Measurements from ENCODE around the gene AHCYL1.

Gene AHCYL1

DNA sequence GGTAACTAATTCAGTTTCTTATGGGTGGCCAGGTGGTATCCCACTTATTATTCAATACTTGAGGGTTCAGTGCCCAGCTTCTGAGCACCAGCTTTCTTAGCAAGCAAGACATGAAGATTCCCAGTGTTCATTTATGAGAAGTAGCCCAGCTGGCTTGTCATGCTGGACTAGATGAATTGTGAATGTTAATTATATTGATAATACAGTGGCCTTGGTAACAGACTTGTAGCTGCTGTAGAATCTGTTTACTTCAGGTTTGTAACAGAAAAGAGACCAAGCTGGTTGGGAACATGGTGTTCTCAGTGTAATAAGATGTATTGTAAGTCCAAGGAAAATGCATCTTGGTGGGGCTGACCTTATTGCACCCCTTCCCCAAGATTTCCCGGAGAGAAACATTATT, 10.1 kb downstream of the AHCYL1 start:
- no peak for DNase-seq (ENCODE audit: low read depth)
- no peak overlapping the region for H3K4me3 ChIP-seq (ENCODE audit: low read depth, low read length)

DNA sequence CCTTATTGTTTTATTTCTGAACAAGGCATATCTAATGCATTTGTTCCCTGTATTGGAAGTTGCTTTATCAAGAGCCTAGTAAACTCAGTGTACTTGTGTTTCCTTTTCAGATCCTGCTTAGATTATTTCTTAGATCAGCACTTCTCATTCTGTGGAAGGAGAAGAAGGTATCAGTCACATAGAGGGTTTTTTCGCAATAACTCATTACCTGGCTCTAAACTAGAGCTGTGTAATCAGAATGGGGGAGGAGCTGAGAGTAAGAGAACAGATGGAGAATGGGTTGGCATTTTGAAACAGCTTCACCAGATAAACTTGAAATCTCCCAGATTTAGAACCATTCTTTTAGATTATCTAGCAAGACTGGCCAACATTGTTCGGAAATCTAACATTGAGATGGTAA, 11.0 kb downstream of the AHCYL1 start:
- H3K4me3 ChIP-seq (ENCODE audit: low read depth, low read length): no peak overlapping the region
- DNase-seq (ENCODE audit: low read depth): no peak

- DNase-seq (ENCODE audit: low read depth): no peak
- H3K4me3 ChIP-seq (ENCODE audit: low read depth, low read length): no peak overlapping the region
Observed at GRCh38 chr1:109996476-109996875, 11.9 kb downstream of the AHCYL1 start.

GRCh38 chr1:109997204-109997866, 12.8 kb downstream of the AHCYL1 start:
- no peak overlapping the region for H3K4me3 ChIP-seq (ENCODE audit: low read depth, low read length)
- DNase-seq (ENCODE audit: low read depth): no peak

GRCh38 chr1:109997867-109998229, 13.3 kb downstream of the AHCYL1 start:
- no peak for DNase-seq (ENCODE audit: low read depth)
- no peak overlapping the region for H3K4me3 ChIP-seq (ENCODE audit: low read depth, low read length)

DNA sequence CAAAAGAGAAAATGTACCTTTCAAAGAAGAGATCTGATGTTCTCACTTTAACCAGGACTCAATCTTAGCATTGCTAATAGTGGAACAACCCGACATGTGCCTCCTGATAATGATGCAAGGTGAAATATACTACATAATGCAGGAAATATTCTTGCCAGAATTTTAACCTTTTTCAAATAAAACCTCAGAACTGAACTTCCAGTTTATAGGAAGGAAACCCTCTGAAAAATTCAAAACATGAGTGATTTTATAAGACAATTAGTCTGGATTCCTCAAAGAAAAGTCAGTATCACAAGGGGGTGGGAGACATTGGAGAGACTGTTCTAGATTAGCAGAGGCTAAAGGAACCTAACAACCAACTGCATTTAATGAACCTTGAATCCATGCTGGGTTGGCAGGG, 18.1 kb downstream of the AHCYL1 start:
- DNase-seq (ENCODE audit: low read depth): no peak
- H3K4me3 ChIP-seq (ENCODE audit: low read depth, low read length): no peak overlapping the region

DNA sequence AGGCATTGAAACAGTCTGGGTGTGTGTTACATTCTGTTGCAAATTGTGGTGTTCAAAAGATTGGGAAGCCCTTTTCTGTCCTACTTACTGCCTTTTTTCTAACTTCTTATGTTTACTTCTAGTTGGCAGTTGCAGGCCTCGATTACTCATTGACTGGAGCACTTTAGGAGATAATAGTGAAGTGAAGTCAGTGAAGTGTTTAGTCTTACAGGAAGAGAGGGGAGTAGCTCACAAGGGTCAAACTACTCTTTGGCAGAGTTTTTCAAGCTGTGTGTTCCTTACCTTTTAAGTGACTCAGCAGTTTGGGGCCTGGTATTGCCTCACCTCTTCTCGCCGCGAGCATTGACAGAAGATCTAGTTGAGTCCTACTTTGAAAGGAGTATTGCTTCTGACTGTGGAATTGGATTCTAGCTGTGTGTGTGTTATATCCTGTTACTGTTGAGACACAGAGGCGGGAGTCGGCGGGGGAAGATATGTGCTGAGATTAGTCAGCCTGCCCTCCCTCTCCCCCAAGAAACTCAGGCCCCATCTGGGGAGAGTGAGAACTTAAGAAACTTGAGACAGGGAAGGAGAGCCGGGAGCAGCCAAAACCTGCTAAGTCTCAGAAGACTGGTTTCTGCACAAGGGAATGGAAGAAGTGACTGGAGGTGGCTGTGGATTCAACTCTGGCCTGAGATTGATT, 19.3 kb downstream of the AHCYL1 start:
- H3K4me3 ChIP-seq (ENCODE audit: low read depth, low read length): peak overlapping the region; percentile 38
- peak; percentile 99 for DNase-seq (ENCODE audit: low read depth)

DNA sequence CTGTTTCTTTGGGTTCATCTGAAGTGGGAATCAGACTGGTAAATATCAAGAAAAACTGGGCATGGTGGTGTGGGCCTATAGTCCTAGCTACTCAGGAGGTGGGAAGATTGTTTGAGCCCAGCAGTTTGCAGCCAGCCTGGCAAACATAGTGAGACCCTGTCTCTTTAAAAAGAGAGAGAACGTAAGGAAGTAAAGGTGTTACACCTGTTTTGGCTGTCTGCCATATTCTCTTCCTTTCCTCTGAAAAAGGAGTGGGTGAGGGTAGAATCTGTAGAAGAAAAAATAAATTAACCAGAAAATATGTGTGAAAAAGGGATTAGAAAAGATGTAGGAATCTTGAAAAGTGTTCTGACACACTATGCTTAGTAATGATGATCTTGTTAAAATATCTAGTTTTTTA, 20.0 kb downstream of the AHCYL1 start:
- no peak for DNase-seq (ENCODE audit: low read depth)
- H3K4me3 ChIP-seq (ENCODE audit: low read depth, low read length): peak overlapping the region; percentile 38

GRCh38 chr1:110005971-110006370, 21.4 kb downstream of the AHCYL1 start:
- no peak overlapping the region for H3K4me3 ChIP-seq (ENCODE audit: low read depth, low read length)
- peak; percentile 56 for DNase-seq (ENCODE audit: low read depth)

DNA sequence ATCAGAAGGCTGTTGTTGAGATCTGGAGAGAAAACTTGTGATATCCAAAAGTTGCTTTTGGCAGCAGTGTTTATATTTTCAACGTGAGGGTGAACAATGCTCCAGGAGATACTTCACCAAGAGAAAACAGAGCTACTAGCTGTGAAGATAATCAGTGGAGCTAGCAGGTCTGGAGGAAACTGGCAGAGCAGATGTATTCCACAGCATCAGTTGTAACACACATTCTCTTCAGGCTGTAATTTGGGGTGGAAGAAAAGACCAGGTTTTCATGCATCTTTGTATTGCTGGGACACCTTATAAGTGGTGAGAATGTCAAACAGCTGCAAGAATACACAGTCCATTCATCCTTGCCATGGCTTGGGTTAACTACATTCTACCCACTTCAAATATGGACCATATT, 22.0 kb downstream of the AHCYL1 start:
- no peak overlapping the region for H3K4me3 ChIP-seq (ENCODE audit: low read depth, low read length)
- DNase-seq (ENCODE audit: low read depth): no peak

DNA sequence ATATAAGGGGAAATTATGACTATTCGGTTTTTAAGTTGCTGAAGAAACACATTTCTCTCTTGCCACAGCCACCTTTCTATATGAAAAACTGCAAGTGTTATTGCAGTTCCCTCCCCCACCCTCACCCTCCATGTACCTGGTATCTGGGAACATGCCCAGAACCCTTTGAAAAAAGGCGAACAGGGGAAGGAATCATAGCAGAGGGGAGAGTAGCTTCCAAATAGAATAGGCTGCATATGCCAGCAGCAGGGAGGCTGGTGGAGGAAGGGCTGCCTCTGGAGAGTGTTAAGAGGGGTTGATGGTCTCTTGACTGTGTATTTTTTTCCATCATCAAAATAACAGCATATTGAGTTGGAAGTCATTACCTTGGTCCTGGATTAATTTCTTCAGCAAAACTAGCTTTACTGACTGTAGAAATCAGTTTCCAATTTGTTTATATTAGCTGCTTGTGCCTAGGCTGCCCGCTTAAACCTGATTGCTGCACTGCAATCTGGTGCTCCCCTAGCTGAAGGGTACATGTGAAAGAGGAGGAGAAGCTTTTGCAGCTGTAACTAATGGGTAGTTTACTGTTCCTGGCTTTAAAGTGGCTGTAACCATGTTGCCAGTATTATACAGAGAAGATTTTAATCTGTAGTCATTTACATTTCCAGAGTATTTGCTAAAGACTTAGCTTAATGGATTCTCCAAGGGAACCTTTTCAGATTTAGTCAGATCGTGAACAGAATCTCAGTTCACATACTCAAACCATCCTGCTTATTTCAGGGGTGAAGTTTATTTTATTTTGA, 22.7 kb downstream of the AHCYL1 start:
- DNase-seq (ENCODE audit: low read depth): no peak
- no peak overlapping the region for H3K4me3 ChIP-seq (ENCODE audit: low read depth, low read length)

- no peak for DNase-seq (ENCODE audit: low read depth)
- H3K4me3 ChIP-seq (ENCODE audit: low read depth, low read length): no peak overlapping the region
Observed at GRCh38 chr1:110008971-110009565, 24.5 kb downstream of the AHCYL1 start.

- no peak overlapping the region for H3K4me3 ChIP-seq (ENCODE audit: low read depth, low read length)
- DNase-seq (ENCODE audit: low read depth): no peak
Observed at GRCh38 chr1:110011527-110012041, 27.0 kb downstream of the AHCYL1 start.

- no peak for DNase-seq (ENCODE audit: low read depth)
- H3K4me3 ChIP-seq (ENCODE audit: low read depth, low read length): no peak overlapping the region
Observed at GRCh38 chr1:110012100-110012780, 27.7 kb downstream of the AHCYL1 start.

GRCh38 chr1:110017792-110018191, 33.2 kb downstream of the AHCYL1 start:
- no peak for DNase-seq (ENCODE audit: low read depth)

GRCh38 chr1:110018396-110018795, 33.8 kb downstream of the AHCYL1 start:
- H3K4me3 ChIP-seq (ENCODE audit: low read depth, low read length): no peak overlapping the region
- no peak for DNase-seq (ENCODE audit: low read depth)

More at GRCh38 chr1:110017792-110018191, 33.2 kb downstream of the AHCYL1 start:
- no peak overlapping the region for H3K4me3 ChIP-seq (ENCODE audit: low read depth, low read length)

GRCh38 chr1:110019770-110020169, 35.2 kb downstream of the AHCYL1 start:
- H3K4me3 ChIP-seq (ENCODE audit: low read depth, low read length): no peak overlapping the region
- no peak for DNase-seq (ENCODE audit: low read depth)

DNA sequence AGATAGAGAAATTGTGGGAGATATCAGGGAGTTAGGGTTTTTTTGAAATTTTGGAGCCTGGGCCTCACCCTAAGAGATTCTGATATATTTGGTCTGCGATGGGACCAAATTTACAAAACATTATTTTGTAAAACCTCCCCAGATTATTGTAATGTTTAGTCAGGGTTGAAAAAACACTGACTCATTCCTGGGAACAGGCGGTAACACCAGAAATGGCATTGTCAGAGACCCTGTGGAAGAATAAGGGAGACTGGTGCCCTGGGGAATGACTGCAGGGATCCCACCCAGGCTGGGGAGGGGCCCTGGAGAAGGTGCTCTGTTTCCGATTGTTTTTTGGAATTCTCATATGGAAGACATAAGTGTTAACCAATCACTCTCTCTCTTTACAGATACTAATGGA, 36.7 kb downstream of the AHCYL1 start:
- no peak overlapping the region for H3K4me3 ChIP-seq (ENCODE audit: low read depth, low read length)
- no peak for DNase-seq (ENCODE audit: low read depth)

- DNase-seq (ENCODE audit: low read depth): no peak
- no peak overlapping the region for H3K4me3 ChIP-seq (ENCODE audit: low read depth, low read length)
Observed at GRCh38 chr1:110024613-110025012, 40.0 kb downstream of the AHCYL1 start.

Data from skeletal muscle cell (primary cell).